Small intestine (tissue), 16 donors: ENCODE measurements around the gene ZNF79. TPM values are rescaled to one million over a fixed set of nuclear protein-coding genes. Genes with fewer than 3 reads are reported as not detected.

Experiments
- DNase-seq, 2 donors: peaks; one replicate each; pipeline versions ENCODE4 v3.0.0 to v3.0.0-alpha.2; 2013
- FAIRE-seq: peaks from 2 replicates; lab custom pipeline; 2012; peaks lifted over from hg19 to GRCh38; lab: Jason Lieb, UNC
- H3K27ac ChIP-seq, 3 donors: one replicate each; pipeline ENCODE4 v1.5.1; 2013; ENCODE audit warnings: low read length in 2 of 3, mild to moderate bottlenecking in 2 of 3, control low read depth in 1 of 3, inconsistent platforms in 1 of 3, low read depth in 1 of 3, moderate library complexity in 1 of 3
- H3K27me3 ChIP-seq, 3 donors: one replicate each; pipeline ENCODE4 v1.6.1; 2013; ENCODE audit warnings: low read length in 3 of 3, inconsistent platforms in 1 of 3; ENCODE audit not compliant: control insufficient read depth in 3 of 3, insufficient read depth in 3 of 3
- H3K36me3 ChIP-seq, 3 donors: one replicate each; pipeline ENCODE4 v1.6.1; 2013; ENCODE audit warnings: low read length in 3 of 3, inconsistent platforms in 1 of 3, low read depth in 1 of 3, mild to moderate bottlenecking in 1 of 3, moderate library complexity in 1 of 3; ENCODE audit not compliant: control insufficient read depth in 3 of 3, insufficient read depth in 2 of 3
- H3K4me1 ChIP-seq, 3 donors: one replicate each; pipeline ENCODE4 v1.6.1; 2013; ENCODE audit warnings: low read length in 2 of 3, inconsistent platforms in 1 of 3, low read depth in 1 of 3, mild to moderate bottlenecking in 1 of 3, moderate library complexity in 1 of 3; ENCODE audit not compliant: control insufficient read depth in 3 of 3, insufficient read depth in 2 of 3
- H3K4me3 ChIP-seq, 3 donors: one replicate each; pipeline ENCODE4 v1.5.1; 2013; ENCODE audit warnings: low read length in 3 of 3, control low read depth in 1 of 3, inconsistent platforms in 1 of 3, low read depth in 1 of 3, mild to moderate bottlenecking in 1 of 3, moderate library complexity in 1 of 3
- H3K9me3 ChIP-seq, 2 donors: one replicate each; pipeline ENCODE4 v1.6.1; 2013; ENCODE audit warnings: low read depth in 1 of 2, low read length in 1 of 2; ENCODE audit not compliant: control insufficient read depth in 2 of 2, insufficient read depth in 1 of 2
- WGBS, 3 donors: extraction: QIAGEN DNeasy Blood & Tissue Kit; methylation state at CpG; one replicate each; pipeline ENCODE4 v1.1.7; 2013; 5-methylcytosine and 5-hydroxymethylcytosine counted together
- long read RNA-seq, 10 donors: transcript quantifications; one replicate each; lab custom pipeline, GENCODE V29; 2026
- polyA plus RNA-seq, 4 donors: library from polyadenylated mRNA; stranded (reverse) in 3 of 4; unstranded in 1 of 4; fragments of 200-250 nt in 3 of 4; fragments of 120-200 nt in 1 of 4; gene quantifications; one replicate each; pipeline versions ENCODE4 v1.2.1 to v1.2.3, GENCODE V29; 2013
- donor health status: healthy with polysubstance abuse.
- donor health status: control.
- donor health status: control.
- donor health status: Bipolar disorder and iron deficiency.
- donor health status: healthy.

ZNF79 gene
- polyA plus RNA-seq, result 1 to 10 TPM; 2.4 to 5.8 (median 3.3) TPM
- long read RNA-seq, donor 1, partial matches to known transcripts, result 0 of 2 reads
- long read RNA-seq, donor 1, other reads (novel, unspliced or antisense), result 0 of 2 reads
- long read RNA-seq, donor 2, partial matches to known transcripts, result 1,027 of 4,229 reads
- long read RNA-seq, donor 2, other reads (novel, unspliced or antisense), result 3,202 of 4,229 reads
- long read RNA-seq, donor 3, partial matches to known transcripts, result 6,169 of 6,352 reads
- long read RNA-seq, donor 3, other reads (novel, unspliced or antisense), result 181 of 6,352 reads
- long read RNA-seq, donor 4, result 0 reads
- long read RNA-seq, donor 5, result 0 reads
- long read RNA-seq, donor 6, partial matches to known transcripts, result 7,968 of 8,249 reads
- long read RNA-seq, donor 6, other reads (novel, unspliced or antisense), result 280 of 8,249 reads
- long read RNA-seq, donor 7, result 0 reads
- long read RNA-seq, donor 8, partial matches to known transcripts, result 966 of 984 reads
- long read RNA-seq, donor 8, other reads (novel, unspliced or antisense), result 18 of 984 reads
- long read RNA-seq, donor 9, partial matches to known transcripts, result 2,153 of 2,199 reads
- long read RNA-seq, donor 9, other reads (novel, unspliced or antisense), result 46 of 2,199 reads
- long read RNA-seq, donor 10, partial matches to known transcripts, result 0 of 2 reads
- long read RNA-seq, donor 10, other reads (novel, unspliced or antisense), result 0 of 2 reads

DNA sequence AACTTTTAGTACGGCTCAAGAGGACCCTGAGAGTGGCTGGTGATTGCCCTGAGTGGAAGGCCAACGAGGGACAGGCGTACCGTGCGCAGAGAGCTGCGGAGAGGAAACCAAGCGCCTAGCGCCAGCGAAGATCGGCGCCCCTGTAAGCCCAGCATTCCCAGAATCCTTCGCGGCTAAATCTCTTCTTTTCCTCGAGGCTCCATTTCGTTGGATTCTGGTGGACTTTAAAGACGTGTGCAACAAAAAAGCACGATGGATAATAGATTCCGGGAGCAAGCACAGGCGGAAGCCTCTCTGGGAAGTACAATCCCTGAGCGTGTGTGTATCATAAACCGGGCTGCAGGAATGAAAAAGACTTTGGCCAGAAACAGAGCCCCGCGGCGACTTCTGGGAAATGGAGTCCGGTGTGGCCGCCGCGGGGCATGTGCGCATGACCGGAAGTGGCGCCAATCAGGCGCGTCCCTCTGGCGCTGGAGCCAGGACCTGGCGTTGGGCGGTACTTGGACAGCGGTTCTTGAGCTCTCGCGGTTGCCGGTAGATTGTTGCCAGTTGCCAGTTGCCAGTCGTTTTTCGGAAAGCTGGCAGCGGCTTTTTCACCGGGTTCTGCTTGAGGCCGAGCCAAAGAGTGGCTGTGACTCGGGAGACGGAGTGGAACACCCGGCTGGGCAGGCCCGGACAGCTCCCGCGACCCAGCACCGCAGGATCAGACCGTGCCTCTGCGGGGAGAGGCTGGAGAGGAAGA lies at the start of gene ZNF79:
TSS of gene ZNF79 (plus strand) at position 449 of the 742 bp plus-strand sequence. CDS start 406 bp downstream, outside the sequence.
- Histone ChIP-seq H3K27me3 (no peaks in the 10 kb centered on the region), H3K4me1 (peaks cover 2 to 32% (median 12%) of the 10 kb centered on the region in 3 donors), H3K4me3 (peak within 1 kb of the TSS; percentile 61 to 92 (median 91)), H3K27ac (peak within 1 kb of the TSS; percentile 49 to 95 (median 80)), H3K9me3 (no peaks in the 10 kb centered on the region), H3K36me3 (peaks cover 0 to 21% (median 0%) of the 10 kb centered on the region in 3 donors)
- WGBS, 3 donors, result 0 to 1% (median 1%) methylated on average over 54 of the region's 54 CpGs
- no peak for FAIRE-seq
- peak; percentile 95 to 97 for DNase-seq

DNA sequence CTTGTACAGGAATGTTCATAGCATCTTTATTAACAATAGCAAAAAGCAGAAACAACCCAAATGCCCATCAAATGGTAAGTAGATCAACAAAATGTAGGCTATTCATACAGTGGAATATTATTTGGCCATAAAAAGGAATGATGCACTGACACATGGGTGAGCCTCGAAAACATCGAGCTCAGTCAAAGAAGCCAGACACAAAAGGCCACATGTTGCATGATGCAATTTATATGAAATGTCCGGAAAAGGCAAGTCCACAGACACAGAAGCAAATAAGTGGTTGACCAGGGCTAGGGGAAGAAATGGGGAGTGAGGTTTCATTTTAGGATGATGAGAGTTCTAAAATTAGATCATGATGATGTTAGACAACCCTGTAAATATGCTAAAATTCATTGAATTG lies 43.7 kb upstream of the ZNF79 start:
- H3K36me3 ChIP-seq, result peaks cover 0 to 3% (median 0%) of the 10 kb centered on the region in 3 donors
- FAIRE-seq, result no peak

GRCh38 chr9:127382541-127382940 lies 41.6 kb upstream of the ZNF79 start:
- peaks cover 0 to 7% (median 0%) of the 10 kb centered on the region in 3 donors for H3K36me3 ChIP-seq
- 73 to 81% (median 79%) methylated on average over 2 of the region's 2 CpGs for WGBS, 3 donors
- FAIRE-seq (no peak), DNase-seq (no peak)
- H3K27ac ChIP-seq, result no peak overlapping the region
- no peak overlapping the region for H3K4me3 ChIP-seq
- H3K9me3 ChIP-seq, result peaks cover 0 to 11% of the 10 kb centered on the region in 2 donors
- peaks cover 0 to 6% (median 0%) of the 10 kb centered on the region in 3 donors for H3K4me1 ChIP-seq
- H3K27me3 ChIP-seq, result no peaks in the 10 kb centered on the region

More for the DNA sequence above, 43.7 kb upstream of the ZNF79 start:
- DNase-seq, result no peak
- no peaks in the 10 kb centered on the region for H3K4me1 ChIP-seq
- H3K27me3 ChIP-seq, result no peaks in the 10 kb centered on the region
- H3K27ac ChIP-seq, result no peak overlapping the region
- 94 to 98% (median 97%) methylated on average over 3 of the region's 3 CpGs for WGBS, 3 donors
- H3K9me3 ChIP-seq, result peaks cover 0 to 11% of the 10 kb centered on the region in 2 donors
- H3K4me3 ChIP-seq, result no peak overlapping the region

DNA sequence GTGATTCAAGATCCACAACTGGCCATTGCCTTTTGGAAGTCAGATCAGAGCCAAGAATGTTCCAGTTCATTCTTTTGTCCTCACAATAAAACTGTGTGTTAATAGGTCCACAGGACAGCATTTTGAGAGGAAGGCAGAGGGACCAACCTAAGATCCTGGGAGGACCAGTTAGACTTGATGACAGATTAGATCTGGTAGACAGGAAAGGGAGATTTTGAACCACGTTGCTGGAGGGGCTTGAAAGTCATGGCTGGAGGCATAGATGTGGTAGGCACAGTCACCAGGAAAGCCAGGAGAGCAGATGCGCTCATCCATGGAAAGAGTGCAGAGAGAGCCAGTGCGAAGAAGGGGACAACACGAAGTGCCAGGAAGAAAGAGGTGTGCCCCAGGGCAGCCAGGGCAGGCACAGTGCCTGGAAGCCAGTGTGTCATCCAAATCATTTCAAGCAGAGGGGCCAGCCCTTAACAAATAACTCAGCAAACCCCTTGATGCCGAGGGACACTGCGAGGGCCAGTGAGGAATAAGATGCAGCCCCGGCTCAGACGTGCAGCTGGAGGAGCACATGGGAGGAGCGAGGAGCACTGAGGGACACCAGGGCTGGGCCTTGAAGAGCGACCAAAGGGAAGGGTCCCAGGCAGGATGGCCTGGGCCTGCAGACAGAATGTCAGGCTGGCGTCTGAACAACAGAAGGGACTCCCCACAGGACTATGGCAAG lies 40.0 kb upstream of the ZNF79 start:
- Histone ChIP-seq H3K36me3 (peaks cover 0 to 7% (median 0%) of the 10 kb centered on the region in 3 donors), H3K27ac (no peak overlapping the region), H3K4me3 (no peak overlapping the region), H3K9me3 (peaks cover 0 to 5% of the 10 kb centered on the region in 2 donors), H3K4me1 (peaks cover 2 to 20% (median 5%) of the 10 kb centered on the region in 3 donors), H3K27me3 (no peaks in the 10 kb centered on the region)
- 86 to 89% (median 87%) methylated on average over 11 of the region's 11 CpGs for WGBS, 3 donors
- DNase-seq, result no peak
- no peak for FAIRE-seq

DNA sequence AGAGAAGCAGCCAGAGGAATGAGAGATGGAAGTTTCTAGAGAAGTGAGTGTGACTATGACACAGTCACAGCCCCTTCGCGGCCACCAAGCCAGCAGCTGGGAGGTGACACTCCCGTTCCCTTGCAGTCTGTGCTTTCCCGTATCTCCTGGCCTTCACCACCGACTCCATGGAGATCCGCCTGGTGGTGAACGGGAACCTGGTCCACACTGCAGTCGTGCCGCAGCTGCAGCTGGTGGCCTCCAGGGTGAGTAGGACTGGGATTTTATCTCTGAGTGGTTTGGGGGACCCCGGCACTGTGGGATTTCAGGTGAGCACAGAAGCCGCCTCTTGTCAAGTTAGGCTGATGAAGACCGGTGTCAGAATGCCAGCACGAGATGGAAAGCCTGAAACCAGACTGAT lies 39.3 kb upstream of the ZNF79 start:
- 88 to 89% (median 88%) methylated on average over 13 of the region's 13 CpGs for WGBS, 3 donors
- no peak for FAIRE-seq
- peaks cover 0 to 7% (median 0%) of the 10 kb centered on the region in 3 donors for H3K36me3 ChIP-seq
- H3K4me3 ChIP-seq, result no peak overlapping the region
- no peaks in the 10 kb centered on the region for H3K27me3 ChIP-seq
- no peak for DNase-seq
- H3K27ac ChIP-seq, result no peak overlapping the region
- peaks cover 0 to under 1% of the 10 kb centered on the region in 2 donors for H3K9me3 ChIP-seq
- peaks cover 2 to 27% (median 5%) of the 10 kb centered on the region in 3 donors for H3K4me1 ChIP-seq

GRCh38 chr9:127386249-127386648 lies 37.9 kb upstream of the ZNF79 start:
- 67 to 90% (median 84%) methylated on average over 4 of the region's 4 CpGs for WGBS, 3 donors
- Histone ChIP-seq H3K4me3 (no peak overlapping the region), H3K27me3 (no peaks in the 10 kb centered on the region), H3K36me3 (peaks cover 0 to 10% (median 0%) of the 10 kb centered on the region in 3 donors), H3K9me3 (no peaks in the 10 kb centered on the region), H3K27ac (no peak overlapping the region), H3K4me1 (peaks cover 2 to 40% (median 7%) of the 10 kb centered on the region in 3 donors)
- FAIRE-seq (no peak), DNase-seq (no peak)

DNA sequence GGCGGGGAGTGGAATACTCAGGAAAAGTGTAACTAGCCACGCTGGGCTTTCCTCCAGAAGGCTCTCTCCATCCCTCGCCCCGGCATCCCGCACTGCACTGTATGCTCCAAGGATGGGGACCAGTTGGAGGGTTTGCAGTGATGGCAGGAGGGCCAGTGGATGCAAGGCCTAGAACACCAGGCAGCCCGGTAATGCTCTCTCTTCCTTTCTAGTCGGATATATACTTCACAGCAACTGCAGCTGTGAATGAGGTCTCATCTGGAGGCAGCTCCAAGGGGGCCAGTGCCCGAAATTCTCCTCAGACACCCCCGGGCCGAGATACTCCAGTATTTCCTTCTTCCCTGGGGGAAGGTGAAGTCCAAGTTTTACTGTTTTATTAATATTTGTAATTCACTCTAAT lies 37.2 kb upstream of the ZNF79 start:
- Histone ChIP-seq H3K4me1 (peaks cover 2 to 47% (median 7%) of the 10 kb centered on the region in 3 donors), H3K36me3 (peaks cover 0 to 13% (median 0%) of the 10 kb centered on the region in 3 donors), H3K27me3 (no peaks in the 10 kb centered on the region), H3K27ac (no peak overlapping the region), H3K9me3 (no peaks in the 10 kb centered on the region), H3K4me3 (no peak overlapping the region)
- 90 to 93% (median 91%) methylated on average over 10 of the region's 10 CpGs for WGBS, 3 donors
- FAIRE-seq, result no peak
- DNase-seq, result no peak
